ENCODE measurements around the gene RAD23B.

DNA sequence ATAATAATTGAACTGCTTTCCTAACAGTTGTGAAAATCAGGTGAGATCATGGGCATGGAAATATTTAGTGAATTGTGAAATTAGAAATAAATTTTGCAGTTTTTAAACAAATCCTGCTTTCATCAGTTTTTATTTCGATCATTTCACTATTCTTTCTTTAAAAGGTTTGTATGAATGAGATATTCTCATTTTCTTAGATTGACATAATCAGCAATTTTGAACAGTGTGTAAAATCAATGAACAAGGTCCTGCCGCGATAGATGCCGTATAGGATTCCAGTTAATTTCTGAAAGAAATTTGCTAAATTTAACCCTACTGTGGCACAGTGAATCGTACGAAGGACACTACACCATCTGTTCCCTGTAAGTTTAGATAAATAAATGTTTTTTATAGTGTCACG is 7.5 kb downstream of the RAD23B start:
- TF ChIP-seq CTCF (IDR thresholded peaks at IDR 0.05) (no peak), EP300 (IDR thresholded peaks at IDR 0.05) (no peak), POLR2AphosphoS5 (IDR thresholded peaks at IDR 0.05) (no peak), POLR2A (IDR thresholded peaks at IDR 0.05) (no peak)

Data from stomach (tissue), 4 donors.